ENCODE measurements around the gene COQ8B.
A peak's percentile ranks its signal among the peaks of the same experiment; 100 is the strongest.
"Not testable (repeated sequence)": the region's sequence is repeated elsewhere in the genome, so short reads cannot be mapped to it uniquely, and the experiment has no call there.

Gene COQ8B

GRCh38 chr19:40668991-40669614, 47.6 kb downstream of the COQ8B start:
- no peak for DNase-seq (ENCODE audit: low read depth in 2 of 2)

GRCh38 chr19:40667602-40668001, 49.1 kb downstream of the COQ8B start:
- no peak for DNase-seq (ENCODE audit: low read depth in 2 of 2)

GRCh38 chr19:40666803-40667438, 49.8 kb downstream of the COQ8B start:
- no peak for DNase-seq (ENCODE audit: low read depth in 2 of 2)

GRCh38 chr19:40663695-40664692, 52.7 kb downstream of the COQ8B start:
- peak in 1 of 2 donors; percentile 6 for DNase-seq (ENCODE audit: low read depth in 2 of 2)

GRCh38 chr19:40662925-40663694, 53.6 kb downstream of the COQ8B start:
- DNase-seq (ENCODE audit: low read depth in 2 of 2), result peak; percentile 77 to 85

- DNase-seq (ENCODE audit: low read depth in 2 of 2), result no peak
Measured at GRCh38 chr19:40661616-40662015, 55.1 kb downstream of the COQ8B start.

- no peak for DNase-seq (ENCODE audit: low read depth in 2 of 2)
Measured at GRCh38 chr19:40659566-40659965, 57.1 kb downstream of the COQ8B start.

- no peak for DNase-seq (ENCODE audit: low read depth in 2 of 2)
Measured at GRCh38 chr19:40659116-40659515, 57.6 kb downstream of the COQ8B start.

GRCh38 chr19:40658031-40658430, 58.7 kb downstream of the COQ8B start:
- no peak for DNase-seq (ENCODE audit: low read depth in 2 of 2)

- DNase-seq (ENCODE audit: low read depth in 2 of 2), result not testable (repeated sequence)
Measured at GRCh38 chr19:40655684-40656083, 61.0 kb downstream of the COQ8B start.

- DNase-seq (ENCODE audit: low read depth in 2 of 2), result not testable (repeated sequence)
Measured at GRCh38 chr19:40652303-40652702, 64.4 kb downstream of the COQ8B start.

- DNase-seq (ENCODE audit: low read depth in 2 of 2), result no peak
Measured at GRCh38 chr19:40650749-40651305, 65.9 kb downstream of the COQ8B start.

- not testable (repeated sequence) for DNase-seq (ENCODE audit: low read depth in 2 of 2)
Measured at GRCh38 chr19:40649903-40650675, 66.6 kb downstream of the COQ8B start.

GRCh38 chr19:40646743-40647254, 69.9 kb downstream of the COQ8B start:
- DNase-seq (ENCODE audit: low read depth in 2 of 2), result no peak

- no peak for DNase-seq (ENCODE audit: low read depth in 2 of 2)
Measured at GRCh38 chr19:40642757-40643305, 73.9 kb downstream of the COQ8B start.

- no peak for DNase-seq (ENCODE audit: low read depth in 2 of 2)
Measured at GRCh38 chr19:40642051-40642706, 74.5 kb downstream of the COQ8B start.
